ENCODE measurements around the gene GSN. TPM values are rescaled to one million over a fixed set of nuclear protein-coding genes. Genes with fewer than 3 reads are reported as not detected.
A peak's percentile ranks its signal among the peaks of the same experiment; 100 is the strongest.

Gene GSN
- total and polyA plus RNA-seq, 9 of the 15 experiments (the other 6 are each of a cell fraction or from before 2014, with no cell fraction given): 0.39 to 16.6 (median 8.2) TPM

DNA sequence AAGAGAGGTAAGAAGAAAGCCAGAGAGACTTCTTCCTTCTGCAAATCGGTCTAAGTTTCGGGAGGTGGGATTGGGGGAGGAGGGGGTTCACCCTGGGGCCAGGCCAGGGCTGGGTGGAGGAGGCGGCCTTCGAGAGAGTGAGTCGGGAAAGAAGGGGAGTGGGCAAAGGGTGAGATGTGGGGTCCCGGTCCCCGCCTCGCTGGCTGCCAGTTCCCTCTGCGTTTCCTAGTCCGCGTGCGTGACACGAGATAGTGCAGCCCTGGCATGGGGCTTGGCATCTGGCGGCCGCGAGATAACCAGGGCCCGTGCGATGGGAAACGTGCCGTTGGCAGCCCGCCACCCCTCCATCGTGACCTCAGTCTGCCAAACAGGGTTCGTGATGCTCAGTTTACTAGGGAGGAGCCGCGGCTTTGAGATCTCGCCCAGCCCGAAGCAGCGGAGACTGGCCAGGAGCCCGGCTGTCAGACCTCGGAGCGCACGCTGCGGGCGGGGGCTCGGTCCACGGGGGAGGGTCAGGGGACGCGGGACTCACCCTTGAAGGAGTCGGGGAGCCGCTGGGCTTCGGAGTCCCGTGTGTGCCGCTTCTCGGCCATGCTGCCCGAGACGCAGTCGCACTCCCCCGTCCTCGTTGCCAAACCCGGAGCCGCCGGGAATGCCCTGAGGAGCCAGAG is 101.8 kb downstream of the GSN start, which contains the start of gene STOM (continued):
- no peak for TF ChIP-seq C11orf30 (IDR thresholded peaks at IDR 0.05; ENCODE audit: low read depth)
- TF ChIP-seq SRF (CRISPR knock-in tag; IDR thresholded peaks at IDR 0.05): no peak
- TF ChIP-seq, protein P1, sequence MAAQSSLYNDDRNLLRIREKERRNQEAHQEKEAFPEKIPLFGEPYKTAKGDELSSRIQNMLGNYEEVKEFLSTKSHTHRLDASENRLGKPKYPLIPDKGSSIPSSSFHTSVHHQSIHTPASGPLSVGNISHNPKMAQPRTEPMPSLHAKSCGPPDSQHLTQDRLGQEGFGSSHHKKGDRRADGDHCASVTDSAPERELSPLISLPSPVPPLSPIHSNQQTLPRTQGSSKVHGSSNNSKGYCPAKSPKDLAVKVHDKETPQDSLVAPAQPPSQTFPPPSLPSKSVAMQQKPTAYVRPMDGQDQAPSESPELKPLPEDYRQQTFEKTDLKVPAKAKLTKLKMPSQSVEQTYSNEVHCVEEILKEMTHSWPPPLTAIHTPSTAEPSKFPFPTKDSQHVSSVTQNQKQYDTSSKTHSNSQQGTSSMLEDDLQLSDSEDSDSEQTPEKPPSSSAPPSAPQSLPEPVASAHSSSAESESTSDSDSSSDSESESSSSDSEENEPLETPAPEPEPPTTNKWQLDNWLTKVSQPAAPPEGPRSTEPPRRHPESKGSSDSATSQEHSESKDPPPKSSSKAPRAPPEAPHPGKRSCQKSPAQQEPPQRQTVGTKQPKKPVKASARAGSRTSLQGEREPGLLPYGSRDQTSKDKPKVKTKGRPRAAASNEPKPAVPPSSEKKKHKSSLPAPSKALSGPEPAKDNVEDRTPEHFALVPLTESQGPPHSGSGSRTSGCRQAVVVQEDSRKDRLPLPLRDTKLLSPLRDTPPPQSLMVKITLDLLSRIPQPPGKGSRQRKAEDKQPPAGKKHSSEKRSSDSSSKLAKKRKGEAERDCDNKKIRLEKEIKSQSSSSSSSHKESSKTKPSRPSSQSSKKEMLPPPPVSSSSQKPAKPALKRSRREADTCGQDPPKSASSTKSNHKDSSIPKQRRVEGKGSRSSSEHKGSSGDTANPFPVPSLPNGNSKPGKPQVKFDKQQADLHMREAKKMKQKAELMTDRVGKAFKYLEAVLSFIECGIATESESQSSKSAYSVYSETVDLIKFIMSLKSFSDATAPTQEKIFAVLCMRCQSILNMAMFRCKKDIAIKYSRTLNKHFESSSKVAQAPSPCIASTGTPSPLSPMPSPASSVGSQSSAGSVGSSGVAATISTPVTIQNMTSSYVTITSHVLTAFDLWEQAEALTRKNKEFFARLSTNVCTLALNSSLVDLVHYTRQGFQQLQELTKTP (IDR thresholded peaks at IDR 0.05; ENCODE audit: low read depth in 1 of 2, partially characterized antibody in 2 of 2): no peak
- TF ChIP-seq RBM22 (IDR thresholded peaks at IDR 0.05; ENCODE audit: low read depth, low read length, poor library complexity, severe bottlenecking): peak; percentile 26
- peak in 1 of 2 experiments; percentile 46; a peak in 1 of 4 replicates for TF ChIP-seq NONO (IDR thresholded peaks at IDR 0.05; ENCODE audit: low read depth in 2 of 2, low read length in 1 of 2)
- peak; percentile 81 for TF ChIP-seq FOXP1 (CRISPR knock-in tag; IDR thresholded peaks at IDR 0.05)
- no peak for TF ChIP-seq HCFC1 (IDR thresholded peaks at IDR 0.05; ENCODE audit: low read depth, low read length)
- TF ChIP-seq PCBP1 (IDR thresholded peaks at IDR 0.05; ENCODE audit: low read depth, low read length, poor library complexity, severe bottlenecking): peak; percentile 63
- TF ChIP-seq, protein P2, sequence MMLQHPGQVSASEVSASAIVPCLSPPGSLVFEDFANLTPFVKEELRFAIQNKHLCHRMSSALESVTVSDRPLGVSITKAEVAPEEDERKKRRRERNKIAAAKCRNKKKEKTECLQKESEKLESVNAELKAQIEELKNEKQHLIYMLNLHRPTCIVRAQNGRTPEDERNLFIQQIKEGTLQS (IDR thresholded peaks at IDR 0.05): no peak
- TF ChIP-seq, protein P2 (CRISPR knock-in tag; conservative IDR thresholded peaks at IDR 0.05): 0 out of 2 replicates have a peak, but pooled peaks have one; percentile 0
- TF ChIP-seq CCNT2 (IDR thresholded peaks at IDR 0.05; ENCODE audit: borderline replicate concordance, extremely low read depth, insufficient read length, low read depth, low read length): peak; percentile 36
- 0 out of 2 replicates have a peak, but pooled peaks have one; percentile 64 for TF ChIP-seq ZNF830 (CRISPR knock-in tag; IDR thresholded peaks at IDR 0.05)
- 0 out of 2 replicates have a peak, but pooled peaks have one; percentile 18 for TF ChIP-seq ZNF436 (CRISPR knock-in tag; IDR thresholded peaks at IDR 0.05)
- TF ChIP-seq, protein P3, sequence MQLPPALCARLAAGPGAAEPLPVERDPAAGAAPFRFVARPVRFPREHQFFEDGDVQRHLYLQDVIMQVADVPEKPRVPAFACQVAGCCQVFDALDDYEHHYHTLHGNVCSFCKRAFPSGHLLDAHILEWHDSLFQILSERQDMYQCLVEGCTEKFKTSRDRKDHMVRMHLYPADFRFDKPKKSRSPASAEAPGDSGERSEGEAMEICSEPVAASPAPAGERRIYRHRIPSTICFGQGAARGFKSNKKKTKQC (CRISPR knock-in tag; IDR thresholded peaks at IDR 0.05): 0 out of 2 replicates have a peak, but pooled peaks have one; percentile 80
- TF ChIP-seq, protein P4, sequence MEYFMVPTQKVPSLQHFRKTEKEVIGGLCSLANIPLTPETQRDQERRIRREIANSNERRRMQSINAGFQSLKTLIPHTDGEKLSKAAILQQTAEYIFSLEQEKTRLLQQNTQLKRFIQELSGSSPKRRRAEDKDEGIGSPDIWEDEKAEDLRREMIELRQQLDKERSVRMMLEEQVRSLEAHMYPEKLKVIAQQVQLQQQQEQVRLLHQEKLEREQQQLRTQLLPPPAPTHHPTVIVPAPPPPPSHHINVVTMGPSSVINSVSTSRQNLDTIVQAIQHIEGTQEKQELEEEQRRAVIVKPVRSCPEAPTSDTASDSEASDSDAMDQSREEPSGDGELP (CRISPR knock-in tag; IDR thresholded peaks at IDR 0.05; ENCODE audit: borderline replicate concordance): peak; percentile 25; the same call in 1 of the 2 replicates

Data from K562 (cell line).